Lung (tissue), 12 donors: ENCODE results near the gene CAND2. TPM values are rescaled to one million over a fixed set of nuclear protein-coding genes. Genes with fewer than 3 reads are reported as not detected.
A peak's percentile ranks its signal among the peaks of the same experiment; 100 is the strongest.

ENCODE experiments used
- ATAC-seq: fragments of 200-7000 bp; cut with Tn5 transposase; one replicate; pipeline ENCODE4 v1.9.1; 2020; ENCODE audit warnings: moderate number of reproducible peaks; ENCODE audit not compliant: insufficient read depth, low FRiP score
- DNase-seq, 3 donors: peaks; one replicate each; pipeline ENCODE4 v3.0.0-alpha.2; 2013 to 2017
- H3K27ac ChIP-seq, 2 donors: one replicate each; pipeline ENCODE4 v1.5.1; 2013; ENCODE audit warnings: mild to moderate bottlenecking in 2 of 2, moderate library complexity in 2 of 2, control low read depth in 1 of 2, inconsistent platforms in 1 of 2, low read depth in 1 of 2, low read length in 1 of 2
- H3K27me3 ChIP-seq, 3 donors: one replicate each; pipeline ENCODE4 v1.5.1; 2013; ENCODE audit warnings: low read length in 2 of 3; ENCODE audit not compliant: control insufficient read depth in 3 of 3, insufficient read depth in 3 of 3
- H3K36me3 ChIP-seq, 4 donors: one replicate each; pipeline ENCODE4 v1.5.1; 2013; ENCODE audit warnings: low read length in 4 of 4, mild to moderate bottlenecking in 1 of 4, moderate library complexity in 1 of 4; ENCODE audit not compliant: control insufficient read depth in 4 of 4, insufficient read depth in 4 of 4
- H3K4me1 ChIP-seq, 5 donors: one replicate each; pipeline ENCODE4 v1.5.1; 2013; ENCODE audit warnings: low read length in 5 of 5, mild to moderate bottlenecking in 2 of 5, moderate library complexity in 1 of 5; ENCODE audit not compliant: control insufficient read depth in 5 of 5, insufficient read depth in 5 of 5
- H3K4me3 ChIP-seq: one replicate; pipeline ENCODE4 v1.5.1; 2013; ENCODE audit warnings: mild to moderate bottlenecking, control low read depth, moderate library complexity
- H3K9ac ChIP-seq, 2 donors: one replicate each; pipeline ENCODE4 v1.5.1; 2013; ENCODE audit warnings: low read length in 2 of 2, control low read depth in 1 of 2; ENCODE audit not compliant: insufficient read depth in 1 of 2
- H3K9me3 ChIP-seq, 4 donors: one replicate each; pipeline ENCODE4 v1.5.1; 2013; ENCODE audit warnings: low read length in 3 of 4, mild to moderate bottlenecking in 1 of 4, moderate library complexity in 1 of 4; ENCODE audit not compliant: control insufficient read depth in 4 of 4, insufficient read depth in 3 of 4
- WGBS, 2 donors: extraction: QIAGEN DNeasy Blood & Tissue Kit; methylation state at CpG; one replicate each; pipeline ENCODE4 v1.1.7; 2013; 5-methylcytosine and 5-hydroxymethylcytosine counted together
- polyA plus RNA-seq, 2 donors: library from polyadenylated mRNA; stranded (reverse); fragments of 200-250 nt; gene quantifications; one replicate each; pipeline ENCODE4 v1.2.1, GENCODE V29; 2013
- total RNA-seq, 2 donors: library from RNA; depleted of rRNA in 1 of 2; stranded (reverse); fragments of >200 nt in 1 of 2; gene quantifications; one replicate each; pipeline ENCODE4 v1.2.1, GENCODE V29; 2014 to 2021
- TF ChIP-seq, protein P1 (sequence below): IDR thresholded peaks from 2 replicates; pipeline ENCODE4 v1.5.1; 2012; ENCODE audit warnings: mild to moderate bottlenecking; ENCODE audit errors: control extremely low read depth, extremely low read depth
- donor health status: control.
- donor health status: control.
- donor health status: Bipolar disorder and iron deficiency.
- donor health status: healthy.
- donor health status: DM: yes; HTN: yes; CAD: no.

The CAND2 gene
- total and polyA plus RNA-seq, 4 donors, result 1.0 to 5.9 (median 3.6) TPM

DNA sequence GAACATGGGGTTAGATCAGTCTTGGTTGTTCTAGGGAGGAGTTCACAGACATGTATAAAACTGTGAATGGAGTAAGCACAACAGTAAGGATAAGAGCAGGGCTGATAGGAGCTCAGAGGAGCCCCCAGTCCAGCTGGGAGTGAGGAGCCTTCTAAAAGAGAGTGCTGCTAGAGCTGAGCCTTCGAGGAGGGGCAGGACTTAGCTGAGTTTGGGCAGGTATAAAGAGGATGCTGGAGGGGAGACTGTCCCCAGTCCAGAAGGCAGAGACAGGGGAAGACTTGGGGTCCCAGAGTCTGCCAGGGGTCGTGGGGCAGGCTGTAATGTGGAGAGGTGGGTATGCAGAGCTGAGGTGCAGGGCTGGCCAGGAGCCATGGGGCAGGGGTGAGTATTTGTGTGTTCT lies 12.1 kb downstream of the CAND2 start:
- Histone ChIP-seq H3K27ac (no peak overlapping the region), H3K36me3 (peaks cover 2 to 9% (median 2%) of the 10 kb centered on the region in 4 donors), H3K4me3 (no peak overlapping the region), H3K9me3 (no peaks in the 10 kb centered on the region), H3K9ac (no peak overlapping the region), H3K27me3 (no peaks in the 10 kb centered on the region), H3K4me1 (peaks cover 0 to 21% (median 0%) of the 10 kb centered on the region in 5 donors)
- DNase-seq, result no peak
- no peak for ATAC-seq
- TF ChIP-seq, protein P1, sequence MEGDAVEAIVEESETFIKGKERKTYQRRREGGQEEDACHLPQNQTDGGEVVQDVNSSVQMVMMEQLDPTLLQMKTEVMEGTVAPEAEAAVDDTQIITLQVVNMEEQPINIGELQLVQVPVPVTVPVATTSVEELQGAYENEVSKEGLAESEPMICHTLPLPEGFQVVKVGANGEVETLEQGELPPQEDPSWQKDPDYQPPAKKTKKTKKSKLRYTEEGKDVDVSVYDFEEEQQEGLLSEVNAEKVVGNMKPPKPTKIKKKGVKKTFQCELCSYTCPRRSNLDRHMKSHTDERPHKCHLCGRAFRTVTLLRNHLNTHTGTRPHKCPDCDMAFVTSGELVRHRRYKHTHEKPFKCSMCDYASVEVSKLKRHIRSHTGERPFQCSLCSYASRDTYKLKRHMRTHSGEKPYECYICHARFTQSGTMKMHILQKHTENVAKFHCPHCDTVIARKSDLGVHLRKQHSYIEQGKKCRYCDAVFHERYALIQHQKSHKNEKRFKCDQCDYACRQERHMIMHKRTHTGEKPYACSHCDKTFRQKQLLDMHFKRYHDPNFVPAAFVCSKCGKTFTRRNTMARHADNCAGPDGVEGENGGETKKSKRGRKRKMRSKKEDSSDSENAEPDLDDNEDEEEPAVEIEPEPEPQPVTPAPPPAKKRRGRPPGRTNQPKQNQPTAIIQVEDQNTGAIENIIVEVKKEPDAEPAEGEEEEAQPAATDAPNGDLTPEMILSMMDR, result no peak
- WGBS, 2 donors, result 72 to 87% methylated on average over 2 of the region's 2 CpGs

DNA sequence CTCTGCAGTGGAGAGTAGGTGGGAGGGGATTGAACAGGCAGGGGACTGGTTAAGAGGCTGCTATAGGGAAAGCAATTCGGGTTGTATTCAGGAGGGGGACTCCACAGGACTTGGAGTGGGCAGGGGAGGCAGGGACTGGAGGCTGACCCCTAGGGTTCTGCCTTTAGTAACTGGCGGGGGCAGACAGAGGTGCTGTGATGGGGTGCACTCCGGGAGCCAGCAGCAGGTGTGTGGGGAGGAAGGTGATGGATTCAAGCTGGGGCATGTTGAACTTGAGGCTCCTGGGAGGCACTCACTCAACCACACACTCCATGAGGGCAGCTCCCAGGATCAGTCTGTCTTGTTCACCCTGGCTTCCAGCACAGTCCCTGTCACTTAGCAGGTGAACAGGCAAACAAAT lies 12.5 kb downstream of the CAND2 start:
- Histone ChIP-seq H3K36me3 (peaks cover 2 to 7% (median 2%) of the 10 kb centered on the region in 4 donors), H3K4me1 (peaks cover 0 to 21% (median 0%) of the 10 kb centered on the region in 5 donors), H3K9ac (no peak overlapping the region), H3K27ac (no peak overlapping the region), H3K4me3 (no peak overlapping the region), H3K27me3 (no peaks in the 10 kb centered on the region), H3K9me3 (no peaks in the 10 kb centered on the region)
- 94 to 95% methylated on average over 3 of the region's 3 CpGs for WGBS, 2 donors
- ATAC-seq (no peak), DNase-seq (no peak)
- TF ChIP-seq, protein P1, result no peak

DNA sequence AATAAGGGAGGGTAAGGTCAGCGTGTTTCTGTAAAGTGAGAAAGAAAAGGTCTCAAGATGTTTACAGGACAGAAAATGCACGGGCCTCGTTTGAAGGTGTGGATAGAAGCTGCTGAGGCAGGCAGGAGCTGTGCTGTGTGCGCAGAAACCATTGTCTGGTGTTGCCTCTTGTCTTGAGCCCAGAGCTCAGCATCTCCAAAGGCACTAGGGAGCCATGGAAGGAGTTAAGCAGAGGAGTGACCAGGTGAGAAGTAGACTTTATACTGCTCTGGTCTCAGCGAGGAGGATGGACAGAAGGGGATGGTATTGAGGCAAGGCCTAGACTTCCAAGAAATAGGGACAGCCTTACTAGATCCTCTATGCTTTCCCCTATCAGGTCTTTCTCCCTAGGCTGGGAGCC lies 13.0 kb downstream of the CAND2 start:
- no peak overlapping the region for H3K4me3 ChIP-seq
- H3K27me3 ChIP-seq, result no peaks in the 10 kb centered on the region
- DNase-seq (no peak), ATAC-seq (no peak)
- peak overlapping the region in 1 of 2 donors; percentile 1 for H3K9ac ChIP-seq
- TF ChIP-seq, protein P1, result no peak
- H3K27ac ChIP-seq, result peak overlapping the region in 1 of 2 donors; percentile 79
- H3K4me1 ChIP-seq, result peaks cover 0 to 21% (median 0%) of the 10 kb centered on the region in 5 donors
- H3K9me3 ChIP-seq, result no peaks in the 10 kb centered on the region
- WGBS, 2 donors, result 94 to 96% methylated on average over 5 of the region's 5 CpGs
- H3K36me3 ChIP-seq, result peaks cover under 1 to 6% (median 1%) of the 10 kb centered on the region in 4 donors
